HepG2 (cell line): ENCODE measurements around the gene SGMS1. TPM values are rescaled to one million over a fixed set of nuclear protein-coding genes. Genes with fewer than 3 reads are reported as not detected.

ENCODE experiments used
- ATAC-seq: fragments of 200-7000 bp; cut with Tn5 transposase; 3 replicates; pipeline ENCODE4 v1.9.1; 2020; ENCODE audit warnings: mild to moderate bottlenecking, moderate library complexity
- BruUV-seq: library from RNA; stranded (reverse); fragments of 400-500 nt; replicated peaks from 2 replicates; lab custom pipeline; 2021; lab: Mats Ljungman, UMichigan
- CTCF ChIA-PET: fragments of 300-600 bp; formaldehyde crosslinking; extraction: SDS; loops from one replicate; lab custom pipeline; 2021; ENCODE audit warnings: low total read pairs, inconsistent platforms, low intra/inter-chr PET ratio; lab: Yijun Ruan, JAX
- POLR2A ChIA-PET: fragments of 350-600 bp; sonication (Branson Sonifier 250); formaldehyde crosslinking; loops from one replicate; lab custom pipeline; 2020; ENCODE audit warnings: antibody characterized with exemption, inconsistent platforms; lab: Yijun Ruan, JAX
- DNase-seq: peaks from one replicate; pipeline ENCODE4 v3.0.0-alpha.2; 2015; ENCODE audit warnings: low spot score
- FAIRE-seq: peaks from 3 replicates; lab custom pipeline; 2011; peaks lifted over from hg19 to GRCh38; lab: Jason Lieb, UNC
- H2AFZ ChIP-seq: one replicate; pipeline ENCODE4 v1.6.1; 2011; ENCODE audit warnings: low read length, inconsistent platforms
- H3K27ac ChIP-seq: fragments of 300-600 bp; 3 replicates; pipeline ENCODE4 v1.8.0; 2011; ENCODE audit warnings: mixed run types, mild to moderate bottlenecking, mixed read lengths, low read length, inconsistent platforms; ENCODE audit not compliant: insufficient read depth; ENCODE audit errors: extremely low read length
- H3K27me3 ChIP-seq, 2 experiments: fragments of 200-600 bp in 1 of 2; 2 replicates in 1 of 2; 3 replicates in 1 of 2; pipeline versions ENCODE4 v1.6.0 to v1.8.0; 2011; ENCODE audit warnings: low read length in 2 of 2, mild to moderate bottlenecking in 2 of 2, moderate library complexity in 2 of 2, inconsistent platforms in 1 of 2; ENCODE audit not compliant: insufficient read depth in 2 of 2, control insufficient read depth in 1 of 2
- H3K36me3 ChIP-seq, 2 experiments: fragments of 200-600 bp in 1 of 2; replicated peaks in 1 of 2; 2 replicates in 1 of 2; 3 replicates in 1 of 2; pipeline versions ENCODE4 v1.5.1 to v1.8.0; 2011; ENCODE audit warnings: low read length in 2 of 2, inconsistent platforms in 1 of 2; ENCODE audit not compliant: insufficient read depth in 2 of 2, control insufficient read depth in 1 of 2
- H3K4me1 ChIP-seq: 2 replicates; pipeline ENCODE4 v1.5.1; 2012; ENCODE audit warnings: low read length, inconsistent platforms; ENCODE audit not compliant: insufficient read depth
- H3K4me2 ChIP-seq: 2 replicates; pipeline ENCODE4 v1.6.0; 2011; ENCODE audit warnings: low read depth, low read length, inconsistent platforms
- H3K4me3 ChIP-seq, 3 experiments: fragments of 200-600 bp in 1 of 3; sonication (generic), shearing (Covaris generic) in 1 of 3; replicated peaks in 1 of 3; 2 replicates each; pipeline ENCODE4 v1.5.1; 2011 to 2016; ENCODE audit warnings: low read length in 3 of 3, inconsistent platforms in 2 of 3, low read depth in 2 of 3, mild to moderate bottlenecking in 2 of 3, control low read depth in 1 of 3, mixed read lengths in 1 of 3; ENCODE audit not compliant: insufficient read depth in 1 of 3
- H3K79me2 ChIP-seq: one replicate; pipeline ENCODE4 v1.6.1; 2011; ENCODE audit warnings: low read length, inconsistent platforms; ENCODE audit not compliant: insufficient read depth
- H3K9ac ChIP-seq: 2 replicates; pipeline ENCODE4 v1.6.0; 2011; ENCODE audit warnings: mild to moderate bottlenecking, low read depth, low read length, inconsistent platforms; ENCODE audit not compliant: insufficient read depth
- H3K9me3 ChIP-seq: 2 replicates; pipeline ENCODE4 v1.5.1; 2012; ENCODE audit warnings: mild to moderate bottlenecking, low read length
- H4K20me1 ChIP-seq: 2 replicates; pipeline ENCODE4 v1.6.0; 2011; ENCODE audit warnings: inconsistent platforms, mild to moderate bottlenecking, low read length, moderate library complexity; ENCODE audit not compliant: insufficient read depth
- AGO2 ChIP-seq: fragments of 200-400 bp; formaldehyde crosslinking; optimal IDR thresholded peaks from 2 replicates; pipeline ENCODE3; 2017; ENCODE audit warnings: mild to moderate bottlenecking, low read depth, low read length, moderate library complexity
- NFIB ChIP-seq: sonication (generic); formaldehyde crosslinking; IDR thresholded peaks from 2 replicates; pipeline ENCODE4 v1.9.0; 2021; ENCODE audit warnings: missing genetic modification reagents, mild to moderate bottlenecking, borderline replicate concordance
- SP140L ChIP-seq: sonication (generic); formaldehyde crosslinking; IDR thresholded peaks from 2 replicates; pipeline ENCODE4 v1.4.0; 2020; ENCODE audit warnings: missing genetic modification reagents, borderline replicate concordance
- SUZ12 ChIP-seq: fragments of 150-350 bp; IDR thresholded peaks from 2 replicates; pipeline ENCODE4 v1.6.1; 2014; ENCODE audit warnings: low read depth, low read length
- TCF7 ChIP-seq: sonication (generic); IDR thresholded peaks from 2 replicates; pipeline ENCODE4 v1.6.1; 2016; ENCODE audit warnings: antibody characterized with exemption, low read depth
- TEAD3 ChIP-seq: optimal IDR thresholded peaks from 2 replicates; pipeline ENCODE3; 2016; ENCODE audit warnings: borderline replicate concordance
- TMF1 ChIP-seq: sonication (generic); formaldehyde crosslinking; IDR thresholded peaks from 2 replicates; pipeline ENCODE4 v1.8.1; 2022; ENCODE audit warnings: low read depth, missing genetic modification reagents
- ZC3H13 ChIP-seq: sonication (generic); formaldehyde crosslinking; IDR thresholded peaks from 2 replicates; pipeline ENCODE4 v1.8.1; 2023; ENCODE audit warnings: mild to moderate bottlenecking, missing genetic modification reagents, moderate library complexity
- ZHX1 ChIP-seq: sonication (generic); formaldehyde crosslinking; IDR thresholded peaks from 2 replicates; pipeline ENCODE4 v1.8.1; 2022; ENCODE audit warnings: low read depth, mild to moderate bottlenecking, missing genetic modification reagents
- ZNF546 ChIP-seq: sonication (generic); formaldehyde crosslinking; conservative IDR thresholded peaks from 2 replicates; pipeline ENCODE4 v1.8.1; 2023; ENCODE audit warnings: mild to moderate bottlenecking, missing genetic modification reagents
- ZNF616 ChIP-seq: sonication (generic); formaldehyde crosslinking; IDR thresholded peaks from 2 replicates; pipeline ENCODE4 v1.5.0; 2020; ENCODE audit warnings: low read depth, mild to moderate bottlenecking, missing genetic modification reagents
- WGBS: methylation state at CpG from one replicate; pipeline ENCODE4 v1.1.6; 2017; ENCODE audit warnings: low lambda C conversion rate; 5-methylcytosine and 5-hydroxymethylcytosine counted together
- in situ Hi-C: cut with HindIII; loops from 2 replicates; pipeline ENCODE4 v1.10.0; 2017; ENCODE audit warnings: low pct_unique_long_range_greater_than_20kb; ENCODE audit not compliant: extremely low pct_ligation_motif_present
- intact Hi-C: fragments of 100-400 bp; cut with micrococcal nuclease; formaldehyde crosslinking; loops from one replicate; pipeline ENCODE4 v1.10.0; 2022; ENCODE audit not compliant: unreplicated experiment
- polyA plus RNA-seq, 8 experiments: library from polyadenylated mRNA; depleted of rRNA in 3 of 8; stranded (reverse) in 7 of 8; unstranded in 1 of 8; fragments of >200 nt; fragmentation: Illumina TruSeq in 4 of 8; extraction: Trizol in 4 of 8; gene quantifications; 2 replicates each; pipeline versions ENCODE4 v1.2.1 to v1.2.3, GENCODE V29; 2011 to 2016; ENCODE audit warnings: low read depth in 4 of 8, missing spikeins in 1 of 8, mixed read lengths in 1 of 8; ENCODE audit not compliant: insufficient read depth in 1 of 8
- total RNA-seq, 5 experiments: library from RNA; depleted of rRNA; stranded (reverse); fragments of >200 nt; fragmentation: Illumina TruSeq; extraction: Trizol; gene quantifications; 2 replicates each; pipeline ENCODE4 v1.2.3, GENCODE V29; 2016; ENCODE audit warnings: low read depth in 1 of 5

The SGMS1 gene
- total and polyA plus RNA-seq, 2 of the 13 experiments (the other 11 are each of a cell fraction or from before 2014, with no cell fraction given) = 6.5 to 15.1 TPM

- DNase-seq = no peak
- Histone ChIP-seq H3K9ac (peak overlapping the region; percentile 64), H3K79me2 (peaks cover 8% of the 10 kb centered on the region), H3K4me1 (peaks cover 54% of the 10 kb centered on the region), H3K9me3 (no peaks in the 10 kb centered on the region), H3K4me3 (peak overlapping the region; percentile 69 to 88 (median 76)), H4K20me1 (no peaks in the 10 kb centered on the region), H3K27ac (peak overlapping the region; percentile 46), H3K36me3 (no peaks in the 10 kb centered on the region), H3K27me3 (no peaks in the 10 kb centered on the region), H2AFZ (no peak overlapping the region), H3K4me2 (peak overlapping the region; percentile 78)
- BruUV-seq = no TSS peak
- intact Hi-C loops = loop anchor here (10.0 kb wide), 1 partner anchor 207 kb away; the partner anchor contains the start of gene SGMS1
- no peak for FAIRE-seq
- POLR2A ChIA-PET = interaction anchor here (1.0 to 1.3 kb wide), 2 partner anchors 22 to 207 kb away, joined by 5 read pairs; no protein-coding TSS in a partner anchor
- in situ Hi-C loops = no loop called here
- WGBS = 35% methylated on average over 6 of the region's 6 CpGs
- peak; percentile 58 for ATAC-seq
- TF ChIP-seq TEAD3 (peak; percentile 22), NFIB (no peak), ZC3H13 (CRISPR knock-in tag) (no peak)
- CTCF ChIA-PET = interaction anchor here (2.6 kb wide), 1 partner anchor 50 kb away, joined by 6 read pairs; no protein-coding TSS in a partner anchor
These were observed 206.3 kb downstream of the SGMS1 start for GRCh38 chr10:50417486-50417885.

GRCh38 chr10:50416881-50417280 lies 206.9 kb downstream of the SGMS1 start:
- Histone ChIP-seq H3K9me3 (no peaks in the 10 kb centered on the region), H3K4me1 (peaks cover 54% of the 10 kb centered on the region), H3K4me3 (peak overlapping the region; percentile 35 to 49 (median 40); a peak in 5 of 6 replicates), H3K79me2 (peaks cover 8% of the 10 kb centered on the region), H4K20me1 (no peaks in the 10 kb centered on the region), H3K36me3 (no peaks in the 10 kb centered on the region), H3K27me3 (no peaks in the 10 kb centered on the region), H3K4me2 (peak overlapping the region; percentile 79), H3K27ac (peak overlapping the region; percentile 48), H3K9ac (no peak overlapping the region), H2AFZ (no peak overlapping the region)
- in situ Hi-C loops = no loop called here
- POLR2A ChIA-PET = interaction anchor here (0.6 to 1.3 kb wide), 2 partner anchors 22 to 193 kb away, joined by 3 to 5 read pairs; no protein-coding TSS in a partner anchor
- no TSS peak for BruUV-seq
- DNase-seq (no peak), ATAC-seq (no peak), FAIRE-seq (no peak)
- 45% methylated on average over 6 of the region's 6 CpGs for WGBS
- CTCF ChIA-PET = interaction anchor here (2.6 kb wide), 1 partner anchor 49 kb away, joined by 6 read pairs; no protein-coding TSS in a partner anchor
- TF ChIP-seq AGO2 (no peak), SP140L (CRISPR knock-in tag) (no peak), ZNF546 (no peak), ZNF616 (no peak), ZHX1 (no peak), TMF1 (CRISPR knock-in tag) (no peak), TCF7 (no peak), SUZ12 (no peak)
- intact Hi-C loops = loop anchor here (10.0 kb wide), 1 partner anchor 208 kb away; the partner anchor contains the start of gene SGMS1
